Skin of body (tissue), 2 donors: ENCODE measurements around the gene RENBP. TPM values are rescaled to one million over a fixed set of nuclear protein-coding genes. Genes with fewer than 3 reads are reported as not detected.

Experiments used
- DNase-seq: peaks from one replicate; lab custom pipeline; 2025; lab: John Stamatoyannopoulos, UW
- total RNA-seq: library from RNA; depleted of rRNA; stranded (reverse); fragments of >200 nt; gene quantifications from one replicate; pipeline ENCODE4 v1.2.3, GENCODE V29; 2014

The RENBP gene
- total RNA-seq, 1 donor from 2014 or later: 5.0 TPM

DNA sequence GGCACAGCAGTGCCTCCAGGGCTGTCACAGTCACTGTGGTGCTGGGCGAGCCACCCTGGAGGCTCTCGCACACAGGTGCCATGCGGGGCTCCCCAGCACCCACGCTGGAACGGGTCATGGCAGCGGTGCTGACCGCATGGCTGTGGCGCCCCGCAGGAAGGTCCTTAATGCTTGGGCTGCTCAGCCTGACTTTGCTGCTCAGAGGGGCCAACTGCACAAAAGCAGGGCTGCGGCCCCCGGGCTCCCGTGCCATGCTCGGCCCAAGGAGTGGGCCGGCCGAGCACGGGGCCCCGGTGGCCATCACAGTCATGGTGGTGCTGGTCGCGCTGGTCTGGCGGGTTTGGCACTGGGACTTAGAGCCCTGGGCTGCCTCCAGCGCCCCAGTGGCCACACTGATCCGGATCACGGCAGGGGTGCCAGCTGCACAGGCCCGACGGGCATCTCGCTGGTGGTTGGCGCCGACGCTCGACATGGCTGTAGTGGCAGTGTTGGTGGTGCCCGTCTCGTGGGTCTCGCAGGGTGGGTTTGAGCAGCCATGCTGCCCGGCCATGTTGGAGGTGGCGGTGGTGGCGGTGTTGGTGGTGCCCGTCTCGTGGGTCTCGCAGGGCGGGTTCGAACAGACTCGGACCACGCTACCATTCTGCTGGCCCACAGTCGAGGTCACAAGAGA, 10.2 kb upstream of the RENBP start:
- DNase-seq: no peak

GRCh38 chrX:153953892-153954557, 9.6 kb upstream of the RENBP start:
- no peak for DNase-seq

DNA sequence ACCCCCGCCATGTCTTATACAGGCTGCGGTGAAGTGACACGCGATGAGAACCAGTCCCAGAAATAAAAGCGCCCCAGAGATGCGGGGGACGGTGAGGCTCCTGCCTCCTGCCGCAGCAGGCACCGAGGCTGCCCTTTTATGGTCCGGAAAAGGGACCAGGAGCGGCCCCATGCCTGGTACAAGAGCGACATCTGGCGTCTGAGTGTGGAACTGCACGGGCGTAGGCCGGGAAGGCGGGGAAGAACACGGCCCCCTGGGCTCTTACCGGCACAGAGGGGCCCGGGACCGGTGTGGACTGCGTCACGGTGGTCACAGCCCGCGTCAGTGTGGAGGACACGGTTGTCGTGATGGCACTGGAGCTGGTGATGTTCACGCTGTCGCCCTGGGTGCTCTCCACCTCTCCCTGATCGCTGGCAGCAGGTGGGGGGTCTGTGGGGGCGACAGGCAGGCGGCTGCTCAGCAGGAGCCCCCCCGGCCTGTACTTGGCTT, 8.9 kb upstream of the RENBP start:
- DNase-seq: peak; percentile 29

- no peak for DNase-seq
Measured at GRCh38 chrX:153952373-153953026, 8.1 kb upstream of the RENBP start.

DNA sequence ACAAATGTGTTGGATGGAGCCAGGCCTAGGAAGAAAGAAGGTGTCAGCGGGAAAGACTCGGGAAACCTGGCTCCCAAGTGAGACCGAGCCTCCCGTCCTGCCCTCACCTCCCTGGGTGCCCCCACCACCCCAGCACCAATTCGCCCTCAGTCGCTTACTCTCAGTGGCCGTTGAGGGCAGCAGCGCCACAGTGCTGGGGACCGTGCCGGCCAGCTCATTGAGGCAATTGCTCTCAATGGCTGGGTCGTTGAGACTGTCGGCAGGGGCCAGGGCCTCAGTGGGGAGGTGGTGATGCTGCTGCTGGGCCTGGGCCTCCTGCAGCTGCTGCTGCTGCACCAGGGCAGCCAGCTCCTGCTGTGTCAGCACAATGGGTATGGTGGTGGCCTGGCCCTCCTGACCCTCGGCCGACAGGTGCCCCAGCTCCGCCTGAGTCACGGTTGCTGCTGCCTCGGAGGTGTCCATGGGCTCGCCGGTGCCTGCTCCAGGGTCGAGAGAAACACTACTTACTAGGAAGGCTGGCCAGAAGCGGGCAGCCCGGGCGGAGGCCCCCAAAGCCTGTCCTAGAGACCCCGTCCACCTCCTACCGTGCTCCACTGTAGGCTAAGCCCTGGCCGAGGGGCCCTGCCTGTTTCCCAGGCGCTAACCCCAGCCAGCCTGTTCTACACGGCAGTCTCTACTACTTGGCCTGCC, 7.4 kb upstream of the RENBP start:
- DNase-seq: no peak

- no peak for DNase-seq
Measured at GRCh38 chrX:153950127-153950526, 5.7 kb upstream of the RENBP start.

GRCh38 chrX:153948847-153949805, 4.7 kb upstream of the RENBP start:
- DNase-seq: no peak

GRCh38 chrX:153948002-153948466, 3.6 kb upstream of the RENBP start:
- DNase-seq: no peak

GRCh38 chrX:153947009-153947769, 2.7 kb upstream of the RENBP start:
- DNase-seq: peak; percentile 22

- no peak for DNase-seq
Measured at GRCh38 chrX:153945956-153946943, 1.8 kb upstream of the RENBP start.

DNA sequence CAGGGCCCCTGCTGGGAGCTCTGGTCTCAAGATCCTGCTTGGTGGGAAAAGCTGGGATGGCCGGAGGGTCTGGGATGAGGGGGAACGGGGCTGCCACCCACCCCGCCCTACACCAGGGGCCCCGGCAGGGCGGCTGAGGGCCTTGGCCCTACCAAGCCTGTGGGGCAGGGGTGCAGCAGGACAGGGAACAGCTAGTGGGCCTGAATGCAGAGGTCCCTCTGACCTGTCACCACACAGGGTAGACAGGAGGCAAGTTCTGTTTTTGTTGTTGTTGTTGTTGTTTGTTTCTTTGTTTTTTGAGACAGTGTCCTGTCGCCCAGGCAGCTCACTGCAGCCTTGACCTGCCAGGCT, 332 bp upstream of the RENBP start:
- DNase-seq: no peak

GRCh38 chrX:153941336-153942252, 2.8 kb downstream of the RENBP start:
- no peak for DNase-seq

DNA sequence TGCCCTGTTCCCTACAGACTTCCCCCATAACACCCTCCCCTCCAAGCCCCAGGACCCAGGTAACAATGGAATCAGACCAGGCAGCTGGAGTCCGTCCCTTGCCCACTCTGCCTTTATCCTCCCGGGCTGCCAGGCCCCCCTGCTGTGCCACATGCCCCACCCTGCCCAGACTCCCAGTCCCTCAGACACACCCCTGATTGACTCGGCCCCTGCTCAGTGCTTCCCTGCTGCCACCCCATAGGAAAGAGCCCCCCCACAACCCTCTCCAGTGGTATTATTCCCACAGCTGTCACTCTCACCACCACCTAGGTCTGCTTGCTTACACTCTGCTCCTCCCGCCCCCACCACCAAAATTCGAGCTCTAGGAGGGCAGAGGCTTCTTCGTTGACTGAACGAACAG, 4.9 kb downstream of the RENBP start:
- DNase-seq: no peak

GRCh38 chrX:153938226-153938786, 6.1 kb downstream of the RENBP start:
- no peak for DNase-seq

- DNase-seq: no peak
Measured at GRCh38 chrX:153937056-153937455, 7.4 kb downstream of the RENBP start.

GRCh38 chrX:153935326-153935851, 9.1 kb downstream of the RENBP start:
- no peak for DNase-seq

- DNase-seq: no peak
Measured at GRCh38 chrX:153934762-153935325, 9.6 kb downstream of the RENBP start, which contains the start of gene NAA10. Gene NAA10 (minus strand): TSS chrX:153935037. CDS start chrX:153934904, 133 bp downstream.
